Sigmoid colon (tissue), 7 donors: ENCODE results near the gene TTK. TPM values are rescaled to one million over a fixed set of nuclear protein-coding genes. Genes with fewer than 3 reads are reported as not detected.
"Not testable (repeated sequence)": the region's sequence is repeated elsewhere in the genome, so short reads cannot be mapped to it uniquely, and the experiment has no call there.

Experiments used
- DNase-seq: peaks from one replicate; pipeline ENCODE4 v3.0.0-alpha.2; 2019
- H3K27ac ChIP-seq, 4 donors: fragments of 200-600 bp; sonication (generic); one replicate each; pipeline ENCODE4 v1.5.1; 2016 to 2019; ENCODE audit warnings: mild to moderate bottlenecking in 1 of 4
- H3K27me3 ChIP-seq, 3 donors: fragments of 200-600 bp; sonication (generic); one replicate each; pipeline ENCODE4 v1.5.1; 2019; ENCODE audit warnings: mild to moderate bottlenecking in 1 of 3
- H3K36me3 ChIP-seq, 4 donors: fragments of 200-600 bp; sonication (generic); one replicate each; pipeline ENCODE4 v1.5.1; 2016 to 2019
- H3K4me1 ChIP-seq, 4 donors: fragments of 200-600 bp; sonication (generic); one replicate each; pipeline ENCODE4 v1.5.1; 2017 to 2019
- H3K4me3 ChIP-seq, 4 donors: fragments of 200-600 bp; sonication (generic); one replicate each; pipeline ENCODE4 v1.5.1; 2017 to 2019; ENCODE audit warnings: mild to moderate bottlenecking in 2 of 4, moderate library complexity in 1 of 4
- H3K9me3 ChIP-seq, 4 donors: fragments of 200-600 bp in 3 of 4; sonication (generic) in 3 of 4; one replicate each; pipeline versions ENCODE4 v1.5.1 to v1.6.1; 2013 to 2019
- CTCF ChIP-seq, 4 experiments: fragments of 450-650 bp in 3 of 4; fragments of 200-600 bp in 1 of 4; IDR thresholded peaks; one replicate each; pipeline ENCODE4 v1.5.1; 2016 to 2019; ENCODE audit warnings: antibody characterized with exemption in 4 of 4, mild to moderate bottlenecking in 3 of 4, moderate library complexity in 2 of 4
- EP300 ChIP-seq, 4 donors: sonication (generic); formaldehyde crosslinking; IDR thresholded peaks; one replicate each; pipeline ENCODE4 v1.6.1; 2017; ENCODE audit warnings: antibody characterized with exemption in 4 of 4
- POLR2A ChIP-seq, 2 donors: fragments of 450-650 bp; IDR thresholded peaks; one replicate each; pipeline ENCODE4 v1.6.1; 2016; ENCODE audit warnings: antibody characterized with exemption in 2 of 2, mild to moderate bottlenecking in 2 of 2, moderate library complexity in 2 of 2
- POLR2AphosphoS5 ChIP-seq, 4 donors: sonication (generic); formaldehyde crosslinking; IDR thresholded peaks; one replicate each; pipeline ENCODE4 v1.6.1; 2017; ENCODE audit warnings: antibody characterized with exemption in 4 of 4
- WGBS, 2 donors: extraction: QIAGEN DNeasy Blood & Tissue Kit; methylation state at CpG; one replicate each; pipeline ENCODE4 v1.1.7; 2013; 5-methylcytosine and 5-hydroxymethylcytosine counted together
- intact Hi-C: fragments of 100-400 bp; cut with DNase I; formaldehyde crosslinking; loops from one replicate; pipeline ENCODE4 v1.15.1; 2023
- polyA plus RNA-seq, 3 donors: library from polyadenylated mRNA; stranded (reverse); fragments of 200-250 nt; gene quantifications; one replicate each; pipeline ENCODE4 v1.2.3, GENCODE V29; 2013
- total RNA-seq, 4 donors: library from RNA; depleted of rRNA; stranded (reverse); fragments of >200 nt; gene quantifications; one replicate each; pipeline ENCODE4 v1.1.0, GENCODE V29; 2016
- donor health status: healthy with polysubstance abuse.
- donor health status: Bipolar disorder and iron deficiency.
- donor health status: healthy.

Gene TTK
- total and polyA plus RNA-seq, 7 donors, result 0.16 to 5.9 (median 0.55) TPM

GRCh38 chr6:80060774-80061173 lies 56.3 kb downstream of the TTK start:
- TF ChIP-seq POLR2A (IDR thresholded peaks at IDR 0.05) (no peak), POLR2AphosphoS5 (IDR thresholded peaks at IDR 0.05) (no peak), EP300 (IDR thresholded peaks at IDR 0.05) (no peak), CTCF (IDR thresholded peaks at IDR 0.05) (no peak)
- intact Hi-C loops, result no loop called here
- H3K4me1 ChIP-seq, result no peaks in the 10 kb centered on the region
- no peaks in the 10 kb centered on the region for H3K36me3 ChIP-seq
- H3K27me3 ChIP-seq, result no peaks in the 10 kb centered on the region
- no peak overlapping the region for H3K27ac ChIP-seq
- DNase-seq, result no peak
- no peak overlapping the region for H3K4me3 ChIP-seq
- H3K9me3 ChIP-seq, result no peaks in the 10 kb centered on the region

- DNase-seq, intact Hi-C loops, H3K4me1 ChIP-seq, H3K27me3 ChIP-seq, H3K27ac ChIP-seq, H3K4me3 ChIP-seq, H3K36me3 ChIP-seq, H3K9me3 ChIP-seq: not testable (repeated sequence)
- WGBS, 2 donors, result 82 to 86% methylated on average over 7 of the region's 7 CpGs
Measured at GRCh38 chr6:80068146-80068545, 63.7 kb downstream of the TTK start.

- WGBS, 2 donors, result 87 to 90% methylated on average over 19 of the region's 19 CpGs
Measured at GRCh38 chr6:80070431-80070830, 66.0 kb downstream of the TTK start.

GRCh38 chr6:80077067-80077466 lies 72.6 kb downstream of the TTK start:
- Histone ChIP-seq H3K36me3 (no peaks in the 10 kb centered on the region), H3K4me1 (no peaks in the 10 kb centered on the region), H3K9me3 (peaks cover 0 to 8% (median 0%) of the 10 kb centered on the region in 4 donors), H3K27ac (no peak overlapping the region), H3K4me3 (no peak overlapping the region), H3K27me3 (no peaks in the 10 kb centered on the region)
- no peak for TF ChIP-seq POLR2AphosphoS5 (IDR thresholded peaks at IDR 0.05)
- TF ChIP-seq POLR2A (IDR thresholded peaks at IDR 0.05), result no peak
- TF ChIP-seq EP300 (IDR thresholded peaks at IDR 0.05), result no peak
- no peak for TF ChIP-seq CTCF (IDR thresholded peaks at IDR 0.05)
- no peak for DNase-seq
- intact Hi-C loops, result no loop called here
- WGBS, 2 donors, result 84 to 88% methylated on average over 1 of the region's 1 CpG

More at GRCh38 chr6:80070431-80070830, 66.0 kb downstream of the TTK start:
- H3K4me1 ChIP-seq, H3K9me3 ChIP-seq, DNase-seq, H3K36me3 ChIP-seq, H3K4me3 ChIP-seq, H3K27ac ChIP-seq, intact Hi-C loops, H3K27me3 ChIP-seq: not testable (repeated sequence)

GRCh38 chr6:80088637-80089036 lies 84.2 kb downstream of the TTK start:
- intact Hi-C loops, result no loop called here
- 68 to 81% methylated on average over 6 of the region's 6 CpGs for WGBS, 2 donors
- TF ChIP-seq POLR2AphosphoS5 (IDR thresholded peaks at IDR 0.05), result no peak
- no peak for TF ChIP-seq EP300 (IDR thresholded peaks at IDR 0.05)
- TF ChIP-seq CTCF (IDR thresholded peaks at IDR 0.05), result no peak
- TF ChIP-seq POLR2A (IDR thresholded peaks at IDR 0.05), result no peak

GRCh38 chr6:80091506-80091905 lies 87.1 kb downstream of the TTK start:
- no peak overlapping the region for H3K27ac ChIP-seq
- DNase-seq, result no peak
- no peak overlapping the region for H3K4me3 ChIP-seq
- no peaks in the 10 kb centered on the region for H3K27me3 ChIP-seq
- no peaks in the 10 kb centered on the region for H3K4me1 ChIP-seq
- no peaks in the 10 kb centered on the region for H3K36me3 ChIP-seq
- no peak for TF ChIP-seq EP300 (IDR thresholded peaks at IDR 0.05)
- no peak for TF ChIP-seq POLR2A (IDR thresholded peaks at IDR 0.05)
- no peak for TF ChIP-seq CTCF (IDR thresholded peaks at IDR 0.05)
- no peak for TF ChIP-seq POLR2AphosphoS5 (IDR thresholded peaks at IDR 0.05)
- H3K9me3 ChIP-seq, result no peaks in the 10 kb centered on the region
- intact Hi-C loops, result loop anchor here (5.0 kb wide), 2 partner anchors 144 to 314 kb away; partner anchors contain the start of gene ELOVL4

More at GRCh38 chr6:80088637-80089036, 84.2 kb downstream of the TTK start:
- H3K36me3 ChIP-seq, result no peaks in the 10 kb centered on the region
- H3K4me3 ChIP-seq, result no peak overlapping the region
- no peaks in the 10 kb centered on the region for H3K4me1 ChIP-seq
- DNase-seq, result no peak
- H3K27ac ChIP-seq, result no peak overlapping the region
- no peaks in the 10 kb centered on the region for H3K27me3 ChIP-seq
- no peaks in the 10 kb centered on the region for H3K9me3 ChIP-seq
